Endothelial cell of umbilical vein (primary cell): ENCODE results near the gene NUDT12. TPM values are rescaled to one million over a fixed set of nuclear protein-coding genes. Genes with fewer than 3 reads are reported as not detected.

Experiments used
- BruUV-seq: library from RNA; stranded (reverse); fragments of 400-500 nt; replicated peaks from 2 replicates; lab custom pipeline; 2021; lab: Mats Ljungman, UMichigan
- CTCF ChIA-PET: fragments of 300-600, 350-600 bp; sonication (Branson Sonifier 250); formaldehyde crosslinking; loops from one replicate; lab custom pipeline; 2021; ENCODE audit warnings: antibody characterized with exemption, inconsistent platforms; lab: Charles Lee
- POLR2A ChIA-PET: fragments of 300-600, 350-600 bp; sonication (Branson Sonifier 250); formaldehyde crosslinking; loops from one replicate; lab custom pipeline; 2021; ENCODE audit warnings: antibody characterized with exemption, inconsistent platforms; lab: Charles Lee
- DNase-seq: peaks from one replicate; pipeline ENCODE4 v3.0.0-alpha.2; 2011; ENCODE audit warnings: low read depth, low spot score
- FAIRE-seq: peaks from 2 replicates; lab custom pipeline; 2011; peaks lifted over from hg19 to GRCh38; lab: Jason Lieb, UNC
- H2AFZ ChIP-seq: 2 replicates; pipeline ENCODE4 v1.6.0; 2012; ENCODE audit warnings: low read depth, low read length, control low read depth, inconsistent platforms
- H3K27ac ChIP-seq: 2 replicates; pipeline ENCODE4 v1.5.1; 2011; ENCODE audit warnings: low read depth, mild to moderate bottlenecking, control low read depth, low read length, moderate library complexity; ENCODE audit not compliant: insufficient read depth
- H3K27me3 ChIP-seq, 2 experiments: 2 replicates each; pipeline versions ENCODE4 v1.6.0 to v1.6.1; 2011; ENCODE audit warnings: low read length in 2 of 2, mixed read lengths in 1 of 2; ENCODE audit not compliant: control insufficient read depth in 2 of 2, insufficient read depth in 2 of 2
- H3K36me3 ChIP-seq, 2 experiments: 2 replicates in 1 of 2; 3 replicates in 1 of 2; pipeline ENCODE4 v1.5.1; 2011; ENCODE audit warnings: low read length in 2 of 2, mild to moderate bottlenecking in 1 of 2, moderate library complexity in 1 of 2; ENCODE audit not compliant: control insufficient read depth in 2 of 2, insufficient read depth in 2 of 2; ENCODE audit errors: extremely low read depth in 1 of 2
- H3K4me1 ChIP-seq: 3 replicates; pipeline ENCODE4 v1.5.1; 2011; ENCODE audit warnings: mild to moderate bottlenecking, low read length; ENCODE audit not compliant: control insufficient read depth, insufficient read depth; ENCODE audit errors: extremely low read depth
- H3K4me2 ChIP-seq: 2 replicates; pipeline ENCODE4 v1.6.1; 2011; ENCODE audit warnings: low read length, control low read depth, mixed read lengths; ENCODE audit not compliant: insufficient read depth
- H3K4me3 ChIP-seq, 3 experiments: fragments of 200-600 bp in 1 of 3; sonication (generic), shearing (Covaris generic) in 1 of 3; replicated peaks in 1 of 3; 2 replicates each; pipeline ENCODE4 v1.5.1; 2011 to 2016; ENCODE audit warnings: control low read depth in 3 of 3, low read length in 3 of 3, mild to moderate bottlenecking in 2 of 3, inconsistent platforms in 1 of 3, low read depth in 1 of 3, moderate library complexity in 1 of 3; ENCODE audit not compliant: insufficient read depth in 1 of 3
- H3K79me2 ChIP-seq: 2 replicates; pipeline ENCODE4 v1.6.0; 2012; ENCODE audit warnings: low read length, inconsistent platforms; ENCODE audit not compliant: control insufficient read depth, insufficient read depth
- H3K9ac ChIP-seq: replicated peaks from 2 replicates; pipeline ENCODE3; 2011; ENCODE audit warnings: low read length, control low read depth; ENCODE audit not compliant: insufficient read depth; ENCODE audit errors: extremely low read depth
- H3K9me1 ChIP-seq: replicated peaks from 3 replicates; pipeline ENCODE4 v1.6.0; 2011; ENCODE audit warnings: mild to moderate bottlenecking, low read length; ENCODE audit not compliant: control insufficient read depth, insufficient read depth; ENCODE audit errors: extremely low read depth
- H3K9me3 ChIP-seq: replicated peaks from 2 replicates; pipeline ENCODE4 v1.5.1; 2012; ENCODE audit warnings: low read length, inconsistent platforms; ENCODE audit not compliant: control insufficient read depth, insufficient read depth
- H4K20me1 ChIP-seq: replicated peaks from 2 replicates; pipeline ENCODE3; 2011; ENCODE audit warnings: mild to moderate bottlenecking, low read length; ENCODE audit not compliant: control insufficient read depth, insufficient read depth; ENCODE audit errors: extremely low read depth
- CTCF ChIP-seq, 2 donors: IDR thresholded peaks; 1 replicate in 1 of 2; 2 replicates in 1 of 2; pipeline ENCODE4 v1.5.1; 2011; ENCODE audit warnings: low read length in 2 of 2, mild to moderate bottlenecking in 2 of 2, moderate library complexity in 2 of 2, control low read depth in 1 of 2, inconsistent platforms in 1 of 2, low read depth in 1 of 2; ENCODE audit not compliant: insufficient read depth in 1 of 2; ENCODE audit errors: extremely low read depth in 1 of 2
- EZH2 ChIP-seq: IDR thresholded peaks from 2 replicates; pipeline ENCODE4 v1.6.1; 2012; ENCODE audit warnings: borderline replicate concordance, low read depth, mild to moderate bottlenecking, moderate library complexity, low read length, inconsistent platforms; ENCODE audit not compliant: severe bottlenecking
- FOS ChIP-seq: IDR thresholded peaks from 2 replicates; pipeline ENCODE4 v1.6.1; 2011; ENCODE audit warnings: mild to moderate bottlenecking, low read length, moderate library complexity, borderline replicate concordance; ENCODE audit not compliant: insufficient read depth
- GATA2 ChIP-seq: IDR thresholded peaks from 2 replicates; pipeline ENCODE4 v1.7.0; 2011; ENCODE audit warnings: low read depth, mild to moderate bottlenecking, moderate library complexity, mixed read lengths, low read length; ENCODE audit not compliant: insufficient read length, insufficient read depth
- JUN ChIP-seq: IDR thresholded peaks from 2 replicates; pipeline ENCODE4 v1.6.1; 2011; ENCODE audit warnings: borderline replicate concordance, low read depth; ENCODE audit not compliant: insufficient read length, insufficient read depth
- MAX ChIP-seq: IDR thresholded peaks from 2 replicates; pipeline ENCODE4 v1.6.1; 2011; ENCODE audit not compliant: insufficient read depth, insufficient read length
- MYC ChIP-seq: IDR thresholded peaks from one replicate; pipeline ENCODE4 v1.6.1; 2011; ENCODE audit warnings: mild to moderate bottlenecking, low read depth, low read length
- POLR2A ChIP-seq: IDR thresholded peaks from 2 replicates; pipeline ENCODE4 v1.6.1; 2012; ENCODE audit warnings: low read depth, mild to moderate bottlenecking, control low read depth, low read length
- POLR2AphosphoS5 ChIP-seq: IDR thresholded peaks from 2 replicates; pipeline ENCODE4 v1.6.1; 2012; ENCODE audit warnings: low read depth, mild to moderate bottlenecking, control low read depth, low read length, moderate library complexity; ENCODE audit not compliant: insufficient read depth
- dilution Hi-C: fragments of 300-500 bp; cut with MboI; formaldehyde crosslinking; loops from one replicate; pipeline ENCODE4 v1.15.0; 2019; ENCODE audit warnings: low sequenced_read_pairs; ENCODE audit not compliant: extremely low pct_ligation_motif_present
- intact Hi-C: fragments of 100-400 bp; cut with micrococcal nuclease; formaldehyde crosslinking; loops from one replicate; pipeline ENCODE4 v1.10.0; 2022
- polyA plus RNA-seq, 4 experiments: library from polyadenylated mRNA; depleted of rRNA in 3 of 4; stranded (reverse) in 3 of 4; unstranded in 1 of 4; fragments of >200 nt; gene quantifications; 2 replicates each; pipeline versions ENCODE4 v1.2.1 to v1.2.3, GENCODE V29; 2011 to 2012; ENCODE audit warnings: missing spikeins in 1 of 4
- total RNA-seq: library from RNA; stranded (reverse); gene quantifications from 2 replicates; pipeline ENCODE4 v1.2.3, GENCODE V29; 2021

Gene NUDT12
- total and polyA plus RNA-seq, 2 donors (not counting 3 experiments of a cell fraction or from before 2014, with no cell fraction given), result 1.3 to 4.9 TPM

- TF ChIP-seq MAX (no peak), GATA2 (no peak), MYC (no peak), JUN (no peak), POLR2A (no peak), FOS (no peak), POLR2AphosphoS5 (no peak), CTCF (IDR thresholded peaks at IDR 0.05; ENCODE audit: extremely low read depth in 1 of 2, insufficient read depth in 1 of 2, low read depth in 1 of 2, low read length in 2 of 2) (no peak), EZH2 (no peak)
Observed at GRCh38 chr5:103523319-103523718, 39.3 kb downstream of the NUDT12 start.

More at GRCh38 chr5:103523319-103523718, 39.3 kb downstream of the NUDT12 start:
- Histone ChIP-seq H4K20me1 (no peaks in the 10 kb centered on the region), H3K9ac (no peak overlapping the region), H3K79me2 (no peaks in the 10 kb centered on the region), H2AFZ (no peak overlapping the region), H3K9me1 (no peaks in the 10 kb centered on the region), H3K9me3 (no peaks in the 10 kb centered on the region), H3K27ac (no peak overlapping the region), H3K4me1 (no peaks in the 10 kb centered on the region), H3K27me3 (peaks cover 0 to 8% of the 10 kb centered on the region in 2 experiments), H3K4me3 (no peak overlapping the region), H3K36me3 (no peaks in the 10 kb centered on the region), H3K4me2 (no peak overlapping the region)
- FAIRE-seq (no peak), DNase-seq (no peak)
- no TSS peak for BruUV-seq
- ChIA-PET POLR2A (no interaction called here), CTCF (interaction anchor here (1.2 kb wide), 1 partner anchor 9 kb away, joined by 4 read pairs; no protein-coding TSS in a partner anchor)
- dilution Hi-C loops, result no loop called here
- intact Hi-C loops, result no loop called here
